OCI-LY3 (cell line): ENCODE measurements around the gene SH3PXD2A.

Source experiments
- CTCF ChIP-seq: fragments of 200-600, 300-600 bp; sonication (generic); IDR thresholded peaks from 2 replicates; pipeline ENCODE4 v1.5.1; 2014; ENCODE audit warnings: antibody characterized with exemption, low read length, low read depth
- EZH2phosphoT487 ChIP-seq: fragments of 200-600 bp; shearing (Covaris generic); IDR thresholded peaks from 2 replicates; pipeline ENCODE4 v1.6.1; 2018; ENCODE audit warnings: antibody characterized with exemption, mixed run types, low read depth

- TF ChIP-seq CTCF (no peak), EZH2phosphoT487 (no peak)
Observed at GRCh38 chr10:103584216-103585010, 271.0 kb downstream of the SH3PXD2A start.
